Uterus (tissue), 4 donors: ENCODE measurements around the gene HEXIM1. TPM values are rescaled to one million over a fixed set of nuclear protein-coding genes. Genes with fewer than 3 reads are reported as not detected.

ENCODE experiments used
- DNase-seq, 2 donors: peaks; one replicate each; pipeline ENCODE4 v3.0.0-alpha.2; 2019 to 2020
- H3K27ac ChIP-seq, 2 donors: fragments of 200-600 bp; sonication (generic); 1 replicate in 1 of 2; 2 replicates in 1 of 2; pipeline ENCODE4 v1.5.1; 2016 to 2018
- H3K27me3 ChIP-seq, 2 donors: fragments of 200-600 bp; sonication (generic); one replicate each; pipeline ENCODE4 v1.5.1; 2018 to 2019; ENCODE audit warnings: control low read depth in 1 of 2
- H3K36me3 ChIP-seq, 2 donors: fragments of 200-600 bp; sonication (generic); one replicate each; pipeline ENCODE4 v1.5.1; 2019; ENCODE audit warnings: control low read depth in 1 of 2
- H3K4me1 ChIP-seq, 2 donors: fragments of 200-600 bp; sonication (generic); one replicate each; pipeline ENCODE4 v1.5.1; 2018 to 2019; ENCODE audit warnings: control low read depth in 1 of 2
- H3K4me3 ChIP-seq, 2 donors: fragments of 200-600 bp; sonication (generic); 1 replicate in 1 of 2; 2 replicates in 1 of 2; pipeline ENCODE4 v1.5.1; 2018 to 2019; ENCODE audit warnings: mild to moderate bottlenecking in 1 of 2
- H3K9me3 ChIP-seq, 2 donors: fragments of 200-600 bp; sonication (generic); one replicate each; pipeline ENCODE4 v1.5.1; 2019; ENCODE audit warnings: control low read depth in 1 of 2
- CTCF ChIP-seq, 4 experiments: fragments of 200-600 bp in 2 of 4; fragments of 450-650 bp in 2 of 4; sonication (generic) in 2 of 4; IDR thresholded peaks; one replicate each; pipeline ENCODE4 v1.5.1; 2016 to 2019; ENCODE audit warnings: antibody characterized with exemption in 4 of 4, mild to moderate bottlenecking in 2 of 4, moderate library complexity in 1 of 4
- POLR2A ChIP-seq, 2 donors: fragments of 450-650 bp; IDR thresholded peaks; one replicate each; pipeline ENCODE4 v1.6.1; 2016; ENCODE audit warnings: antibody characterized with exemption in 2 of 2, mild to moderate bottlenecking in 1 of 2, moderate library complexity in 1 of 2
- intact Hi-C: fragments of 100-400 bp; cut with DNase I; formaldehyde crosslinking; loops from one replicate; pipeline ENCODE4 v1.15.1; 2023; ENCODE audit warnings: low total_unique reads
- total RNA-seq, 4 donors: library from RNA; depleted of rRNA in 3 of 4; stranded (reverse); fragments of >200 nt in 3 of 4; gene quantifications; one replicate each; pipeline versions ENCODE4 v1.1.0 to v1.2.4, GENCODE V29; 2014 to 2023
- donor health status: DM: yes; HTN: yes; CAD: no.

Gene HEXIM1
- total RNA-seq, 4 donors from 2014 or later, result 23.8 to 60.6 (median 26.7) TPM

GRCh38 chr17:45155029-45155428 is 6.8 kb downstream of the HEXIM1 start:
- H3K4me3 ChIP-seq, result no peak overlapping the region
- H3K4me1 ChIP-seq, result peaks cover 0 to 10% of the 10 kb centered on the region in 2 donors
- H3K27me3 ChIP-seq, result no peaks in the 10 kb centered on the region
- DNase-seq, result no peak
- TF ChIP-seq CTCF (IDR thresholded peaks at IDR 0.05) (no peak), POLR2A (IDR thresholded peaks at IDR 0.05) (no peak)
- intact Hi-C loops, result no loop called here
- H3K9me3 ChIP-seq, result no peaks in the 10 kb centered on the region
- H3K36me3 ChIP-seq, result no peaks in the 10 kb centered on the region
- no peak overlapping the region for H3K27ac ChIP-seq

- TF ChIP-seq CTCF (IDR thresholded peaks at IDR 0.05), result no peak
- no peak for TF ChIP-seq POLR2A (IDR thresholded peaks at IDR 0.05)
- Histone ChIP-seq H3K4me1 (peaks cover 0 to 10% of the 10 kb centered on the region in 2 donors), H3K27me3 (no peaks in the 10 kb centered on the region), H3K27ac (no peak overlapping the region), H3K4me3 (no peak overlapping the region), H3K36me3 (no peaks in the 10 kb centered on the region), H3K9me3 (no peaks in the 10 kb centered on the region)
- no peak for DNase-seq
- intact Hi-C loops, result no loop called here
Observed at GRCh38 chr17:45155483-45155882, 7.2 kb downstream of the HEXIM1 start.

- intact Hi-C loops, result no loop called here
- Histone ChIP-seq H3K36me3 (no peaks in the 10 kb centered on the region), H3K27me3 (no peaks in the 10 kb centered on the region), H3K4me3 (no peak overlapping the region), H3K27ac (no peak overlapping the region), H3K9me3 (no peaks in the 10 kb centered on the region), H3K4me1 (peaks cover 0 to 7% of the 10 kb centered on the region in 2 donors)
- DNase-seq, result no peak
- no peak for TF ChIP-seq CTCF (IDR thresholded peaks at IDR 0.05)
- TF ChIP-seq POLR2A (IDR thresholded peaks at IDR 0.05), result no peak
Observed at GRCh38 chr17:45156242-45156641, 8.0 kb downstream of the HEXIM1 start.

GRCh38 chr17:45160447-45161287 is 12.4 kb downstream of the HEXIM1 start:
- H3K9me3 ChIP-seq, result no peaks in the 10 kb centered on the region
- H3K36me3 ChIP-seq, result no peaks in the 10 kb centered on the region
- H3K27ac ChIP-seq, result peak overlapping the region; percentile 99 to 100
- H3K4me1 ChIP-seq, result peaks cover 0 to 6% of the 10 kb centered on the region in 2 donors
- H3K27me3 ChIP-seq, result no peaks in the 10 kb centered on the region
- H3K4me3 ChIP-seq, result peak overlapping the region; percentile 73 to 99
- intact Hi-C loops, result no loop called here
- peak; percentile 74 to 75 for DNase-seq
- TF ChIP-seq POLR2A (IDR thresholded peaks at IDR 0.05) (no peak), CTCF (IDR thresholded peaks at IDR 0.05) (peak in 2 of 4 experiments; percentile 19 to 24)

- H3K4me1 ChIP-seq, result peaks cover 0 to 6% of the 10 kb centered on the region in 2 donors
- peak within 1 kb of the TSS; percentile 99 to 100 for H3K27ac ChIP-seq
- peak within 1 kb of the TSS; percentile 73 to 99 for H3K4me3 ChIP-seq
- intact Hi-C loops, result no loop called here
- H3K36me3 ChIP-seq, result no peaks in the 10 kb centered on the region
- TF ChIP-seq POLR2A (IDR thresholded peaks at IDR 0.05) (peak; percentile 86 to 96), CTCF (IDR thresholded peaks at IDR 0.05) (peak in 2 of 4 experiments; percentile 13 to 27)
- no peaks in the 10 kb centered on the region for H3K27me3 ChIP-seq
- DNase-seq, result peak; percentile 99
- no peaks in the 10 kb centered on the region for H3K9me3 ChIP-seq
Observed at GRCh38 chr17:45161288-45162024, 13.2 kb downstream of the HEXIM1 start, which contains the start of gene HEXIM2. TSS of gene HEXIM2 (plus strand) at chr17:45161875. CDS start at chr17:45162794, 919 bp downstream.
